Measurements from ENCODE around the gene DLG5.

DNA sequence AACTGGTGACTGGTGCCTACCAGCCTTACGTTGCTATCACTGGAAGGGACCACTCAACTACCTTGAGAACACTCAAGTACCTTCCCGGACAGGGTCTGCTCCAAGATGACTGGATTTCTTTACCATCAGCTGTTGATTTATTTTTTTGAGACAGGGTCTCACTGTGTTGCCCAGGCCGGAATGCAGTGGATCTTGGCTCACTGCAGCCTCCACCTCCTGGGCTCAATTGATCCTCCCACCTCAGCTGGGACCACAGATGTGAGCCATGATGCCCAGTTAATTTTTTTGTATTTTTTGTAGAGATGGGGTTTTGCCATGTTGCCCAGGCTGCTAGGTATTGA lies 45.2 kb upstream of the DLG5 start:
- TF ChIP-seq CTCF (IDR thresholded peaks at IDR 0.05) = no peak
- no peak for TF ChIP-seq EP300 (IDR thresholded peaks at IDR 0.05)
- TF ChIP-seq POLR2A (IDR thresholded peaks at IDR 0.05; ENCODE audit: low read length) = no peak
- no peak for TF ChIP-seq EHMT2 (IDR thresholded peaks at IDR 0.05; ENCODE audit: low read depth)
- no peak for TF ChIP-seq BHLHE40 (IDR thresholded peaks at IDR 0.05; ENCODE audit: low read depth, low read length)
- no peak for TF ChIP-seq RAD21 (conservative IDR thresholded peaks at IDR 0.05 in 1 of 2, IDR thresholded peaks at IDR 0.05 in 1 of 2)
- TF ChIP-seq CEBPB (IDR thresholded peaks at IDR 0.05) = no peak

All from A549 (cell line).